Activated gamma-delta T cell treated with anti-CD3 and anti-CD28 coated beads, Interleukin-2, amount 50 U/mL, for 16 hours (primary cell): ENCODE measurements around the gene FAM219A.
"Not testable (repeated sequence)": the region's sequence is repeated elsewhere in the genome, so short reads cannot be mapped to it uniquely, and the experiment has no call there.

Source experiments
- DNase-seq: peaks from one replicate; pipeline ENCODE4 v3.0.0-alpha.2; 2020; ENCODE audit warnings: low read depth

The FAM219A gene

DNA sequence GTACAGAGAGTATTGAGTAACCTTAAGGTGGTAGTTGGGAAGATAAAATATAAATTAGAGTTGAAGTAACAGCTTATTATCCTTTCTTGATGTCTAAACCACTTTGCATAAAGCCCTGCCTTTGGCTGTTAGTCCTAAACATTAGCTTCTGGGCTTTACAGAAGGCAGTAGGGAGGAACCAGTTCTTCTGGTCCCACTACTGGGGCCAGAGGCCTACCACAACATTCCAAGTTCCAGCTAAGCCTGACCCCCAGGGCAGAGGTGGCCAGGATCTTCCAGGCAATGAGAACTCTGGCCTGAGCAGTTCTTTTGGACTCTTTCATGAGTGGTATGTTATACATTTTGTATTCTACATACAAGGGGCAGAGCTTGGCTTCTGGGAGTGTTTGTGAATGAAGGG, 26.3 kb upstream of the FAM219A start:
- DNase-seq, result no peak

DNA sequence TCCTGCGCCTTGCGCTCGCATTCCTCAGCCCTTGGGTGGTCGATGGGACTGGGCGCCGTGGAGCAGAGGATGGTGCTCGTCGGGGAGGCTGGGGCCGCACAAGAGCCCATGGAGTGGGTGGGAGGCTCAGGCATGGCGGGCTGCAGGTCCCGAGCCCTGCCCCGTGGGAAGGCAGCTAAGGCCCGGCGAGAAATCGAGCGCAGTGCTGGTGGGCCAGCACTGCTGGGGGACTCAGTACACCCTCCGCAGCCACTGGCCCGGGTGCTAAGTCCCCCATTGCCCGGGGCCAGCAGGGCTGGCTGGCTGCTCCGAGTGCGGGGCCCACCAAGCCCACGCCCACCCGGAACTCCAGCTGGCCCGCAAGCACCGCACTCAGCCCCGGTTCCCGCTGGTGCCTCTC, 24.4 kb upstream of the FAM219A start:
- not testable (repeated sequence) for DNase-seq

DNA sequence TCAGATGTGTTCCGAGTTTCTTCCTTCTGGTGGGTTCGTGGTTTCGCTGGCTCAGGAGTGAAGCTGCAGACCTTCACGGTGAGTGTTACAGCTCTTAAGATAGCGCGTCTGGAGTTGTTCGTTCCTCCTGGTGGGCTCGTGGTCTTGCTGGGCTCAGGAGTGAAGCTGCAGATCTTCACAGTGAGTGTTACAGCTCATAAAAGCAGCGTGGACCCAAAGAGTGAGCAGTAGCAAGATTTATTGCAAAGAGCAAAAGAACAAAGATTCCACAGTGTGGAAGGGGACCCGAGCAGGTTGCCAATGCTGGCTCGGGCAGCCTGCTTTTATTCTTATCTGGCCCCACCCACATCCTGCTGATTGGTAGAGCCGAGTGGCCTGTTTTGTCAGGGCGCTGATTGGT, 23.2 kb upstream of the FAM219A start:
- DNase-seq, result not testable (repeated sequence)

DNA sequence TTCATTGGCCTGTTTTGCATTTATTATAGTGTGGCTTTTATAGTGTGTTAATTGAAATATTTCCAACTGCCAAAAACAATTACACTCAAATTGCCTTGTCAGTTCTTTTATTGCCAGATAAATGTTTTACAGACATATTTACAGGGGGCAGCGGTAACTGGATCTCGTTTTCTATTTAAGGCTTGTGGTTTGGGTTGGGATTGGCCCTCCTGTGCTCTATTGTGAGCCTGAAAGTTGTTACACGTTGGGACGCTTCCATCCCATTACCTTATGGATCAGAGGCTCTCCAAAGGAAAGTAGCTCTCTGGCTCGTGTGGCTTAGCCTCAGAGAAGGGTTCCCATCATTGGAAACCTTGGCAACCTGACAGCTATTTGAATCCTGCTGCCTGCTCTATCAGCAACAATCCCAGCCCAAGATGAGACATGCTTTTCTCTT, 21.1 kb upstream of the FAM219A start:
- no peak for DNase-seq

DNA sequence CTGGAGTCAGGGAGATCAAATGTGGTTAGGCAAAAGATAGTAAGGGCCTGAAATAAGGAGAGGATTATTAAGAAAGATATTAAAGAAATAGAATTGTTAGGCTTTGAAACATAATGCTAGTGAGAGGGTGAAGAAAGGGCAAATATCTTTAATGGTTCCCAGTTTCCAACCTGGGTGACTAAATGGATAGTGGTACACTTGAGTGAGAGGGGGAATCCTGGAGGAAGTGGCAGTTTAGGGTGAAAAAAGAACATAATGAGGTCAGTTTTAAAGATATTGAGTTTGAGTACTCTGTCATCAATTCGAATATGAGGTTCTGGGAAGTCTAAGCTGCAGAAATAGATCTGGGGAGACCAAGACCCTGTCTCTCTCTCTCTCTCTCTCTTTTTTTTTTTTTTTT, 19.2 kb upstream of the FAM219A start:
- no peak for DNase-seq

DNA sequence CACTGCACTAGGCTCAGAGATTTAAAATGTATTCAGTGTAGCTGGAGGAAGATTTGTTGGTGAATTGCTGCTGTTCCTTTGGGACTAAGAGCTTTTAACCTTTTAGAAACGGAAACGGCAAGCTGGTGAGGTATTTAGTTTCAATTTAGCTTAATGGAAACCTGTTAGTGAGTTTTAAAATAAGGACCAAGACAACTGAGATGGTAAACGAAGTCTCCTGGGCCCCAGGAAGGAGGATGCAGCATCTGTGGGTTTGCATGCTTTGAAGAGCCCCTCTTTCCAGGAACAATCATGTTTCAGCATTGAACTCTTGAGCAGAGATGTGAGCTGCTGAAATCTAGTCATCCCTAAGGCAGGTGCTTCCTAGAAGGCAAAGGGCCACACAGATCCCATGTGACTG, 16.7 kb upstream of the FAM219A start:
- DNase-seq, result no peak

DNA sequence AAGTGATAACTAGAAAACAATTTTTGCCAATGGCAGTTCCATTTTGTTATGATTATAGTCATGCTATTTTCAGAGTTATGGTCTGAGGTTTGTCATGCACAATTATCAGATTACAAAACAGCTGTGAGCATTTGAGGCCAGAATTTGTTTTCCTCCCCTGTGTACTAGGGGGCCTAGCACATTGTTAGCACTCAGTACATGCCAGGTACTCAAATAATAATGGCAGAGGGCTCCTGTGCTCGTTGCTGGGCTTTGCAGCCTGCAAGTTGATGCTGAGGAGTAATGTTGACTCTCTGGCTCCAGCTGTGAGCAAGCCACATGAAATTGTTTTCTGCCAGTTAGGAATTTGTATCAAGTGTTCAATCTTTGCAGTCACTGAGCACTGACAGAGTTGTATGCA, 7.1 kb upstream of the FAM219A start:
- DNase-seq, result no peak

DNA sequence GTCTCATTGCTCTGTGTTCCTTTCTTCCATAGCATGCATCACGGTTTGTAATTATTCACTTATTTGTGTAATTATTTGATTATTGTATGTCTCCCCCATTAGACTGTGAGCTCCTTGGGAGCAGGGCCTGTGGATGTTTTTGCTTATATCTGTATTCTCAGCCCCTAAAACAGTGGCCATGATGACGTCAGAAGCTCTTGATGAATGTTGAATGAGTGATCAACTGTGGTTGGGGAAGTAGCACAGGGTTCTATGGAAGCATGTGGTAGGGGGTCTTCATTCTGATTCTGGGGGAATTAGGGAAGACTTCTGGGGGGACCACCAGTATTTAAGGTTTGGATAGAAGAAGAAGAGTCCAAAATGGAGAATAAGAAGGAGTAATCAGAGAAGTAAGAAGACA, 6.2 kb upstream of the FAM219A start:
- DNase-seq, result no peak

DNA sequence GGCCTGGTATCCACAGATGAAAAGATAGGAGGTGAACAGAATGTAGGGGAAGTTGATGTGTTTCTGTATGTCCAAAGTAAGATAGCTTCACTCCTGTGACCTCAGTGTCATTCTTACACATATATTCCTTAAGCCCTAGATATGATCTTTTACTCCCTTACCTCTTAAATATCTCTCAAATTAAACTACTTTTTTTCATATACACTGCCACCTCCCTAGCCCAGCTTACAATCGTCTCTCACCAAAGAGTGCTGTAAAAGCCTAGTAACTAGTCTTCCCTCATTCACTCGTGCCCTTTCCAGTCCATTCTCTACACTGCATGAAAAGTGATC, 5.5 kb upstream of the FAM219A start:
- no peak for DNase-seq

DNA sequence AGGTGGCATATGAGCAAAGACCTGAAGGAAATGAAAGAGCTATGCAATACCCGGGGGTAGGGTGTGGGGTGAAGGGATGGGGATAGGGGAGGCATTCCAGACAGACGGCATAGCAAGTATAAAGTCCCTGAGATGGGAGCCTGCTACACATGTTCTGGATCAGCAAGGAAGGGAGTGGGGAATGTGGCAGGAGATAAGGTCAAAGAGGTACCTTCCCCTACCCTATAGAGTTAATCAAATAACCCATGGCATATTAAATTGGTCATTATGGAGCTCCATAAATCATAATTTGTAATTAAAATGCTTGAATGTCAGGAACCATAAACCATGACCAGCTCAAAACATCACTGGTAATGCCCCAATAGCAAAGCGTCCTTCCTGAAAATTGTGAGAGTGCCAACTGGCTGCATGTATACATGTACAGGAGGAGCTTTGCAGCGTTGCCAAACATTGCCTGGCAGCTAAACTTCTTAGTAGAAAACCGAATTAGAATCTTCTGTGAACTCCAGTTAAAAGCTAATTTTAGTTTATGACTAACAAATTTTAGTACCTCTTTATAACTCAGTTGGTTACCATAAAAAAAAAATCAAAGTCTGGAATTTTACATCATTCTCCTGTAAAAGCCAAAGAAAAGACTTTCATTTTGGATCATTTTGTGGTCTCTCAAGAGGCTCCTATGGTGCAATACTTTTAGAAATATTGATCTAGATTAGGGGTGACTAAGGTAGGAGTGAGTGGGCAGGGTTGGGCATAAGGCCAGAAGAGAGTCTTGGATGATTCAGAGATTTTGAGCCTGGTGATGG, 4.9 kb upstream of the FAM219A start:
- DNase-seq, result no peak

DNA sequence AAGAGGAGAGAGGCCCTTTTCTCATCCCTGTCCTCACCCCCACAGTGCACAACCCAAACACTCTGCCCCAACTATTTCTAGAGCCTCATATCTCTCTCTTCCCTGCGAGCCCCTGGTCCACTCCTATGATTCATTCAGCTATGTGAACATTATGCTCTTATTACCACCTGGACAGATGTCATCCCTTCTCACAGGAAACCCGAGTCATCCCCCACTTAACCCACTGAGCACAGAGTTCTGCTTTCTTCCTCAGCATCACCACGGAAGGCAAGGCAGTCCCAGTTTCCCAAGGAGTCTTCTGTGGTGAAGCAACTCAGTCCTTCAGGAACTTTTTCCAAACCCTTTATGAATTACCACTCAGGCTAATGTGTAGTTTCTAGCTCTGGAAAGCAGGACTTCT, 1.6 kb upstream of the FAM219A start:
- DNase-seq, result no peak

DNA sequence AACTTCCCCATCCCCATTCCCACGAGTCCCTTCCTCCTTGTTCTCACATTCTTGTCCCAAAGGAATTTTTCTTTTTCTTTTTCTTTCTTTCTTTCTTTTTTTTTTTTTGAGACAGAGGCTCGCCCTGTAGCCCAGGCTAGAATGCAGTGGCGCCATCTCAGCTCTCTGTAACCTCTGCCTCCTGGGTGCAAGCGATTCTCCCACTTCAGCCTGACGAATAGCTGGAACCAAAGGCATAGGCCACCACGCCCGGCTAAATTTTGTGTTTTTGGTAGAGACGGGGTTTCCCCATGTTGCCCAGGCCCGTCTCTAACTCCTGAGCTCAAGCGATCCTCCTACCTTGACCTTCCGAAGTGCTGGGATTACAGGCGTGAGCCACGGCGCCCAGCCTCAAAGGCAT, 986 bp upstream of the FAM219A start:
- DNase-seq, result no peak

DNA sequence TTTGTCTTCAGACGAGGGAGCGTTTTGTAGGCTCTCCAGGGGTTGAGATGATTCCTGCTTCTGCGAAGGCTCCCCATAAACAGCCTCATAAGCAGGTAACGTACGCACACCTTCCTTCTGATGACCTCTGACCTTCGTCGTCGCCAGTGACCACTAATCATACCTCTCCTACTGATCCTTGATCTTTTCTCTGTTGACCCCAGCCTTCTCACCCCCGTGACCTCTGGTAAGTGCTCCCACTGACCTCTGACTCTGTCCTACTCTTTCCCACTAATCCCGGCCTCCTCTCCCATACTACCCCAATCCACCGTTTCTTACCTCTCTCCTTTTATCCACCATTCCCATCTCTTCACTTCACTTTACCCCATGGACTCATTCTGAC, 580 bp upstream of the FAM219A start:
- DNase-seq, result no peak

DNA sequence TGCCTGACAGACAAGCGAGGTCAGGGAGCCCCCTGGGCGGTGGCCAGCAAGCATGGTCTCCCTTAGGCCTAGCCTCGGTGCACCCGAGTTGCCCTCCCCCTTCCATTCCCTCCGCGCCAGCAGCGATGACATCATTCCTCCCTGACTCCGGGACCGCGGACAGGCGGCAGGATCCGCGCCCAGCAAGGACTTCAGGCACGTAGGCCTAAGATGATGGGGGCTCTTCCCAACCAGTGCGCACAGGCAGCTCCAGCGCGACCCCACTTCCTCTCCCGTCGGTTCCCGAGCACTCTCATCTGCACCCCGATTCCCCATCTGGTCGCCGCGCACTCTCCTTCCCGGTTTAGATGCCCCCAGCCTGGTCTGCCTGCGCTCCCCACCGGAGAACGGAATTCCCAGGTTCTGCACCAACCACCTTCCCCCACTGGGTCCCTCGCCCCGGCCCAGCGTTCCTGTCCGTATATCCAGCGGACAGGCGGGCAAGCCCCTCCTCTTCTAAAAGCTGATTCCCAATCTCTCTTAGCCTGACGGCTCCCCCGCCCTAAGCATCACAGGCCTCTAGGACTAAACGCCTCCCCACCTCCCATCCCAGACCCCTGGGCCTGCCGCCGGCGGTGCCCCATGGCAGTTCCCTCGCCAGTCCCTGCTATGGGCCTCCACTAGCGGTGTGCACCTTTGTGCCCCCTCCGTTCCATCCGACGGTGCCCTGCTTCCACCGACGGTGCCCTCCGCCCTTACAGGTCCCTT, 931 bp downstream of the FAM219A start:
- DNase-seq, result no peak

DNA sequence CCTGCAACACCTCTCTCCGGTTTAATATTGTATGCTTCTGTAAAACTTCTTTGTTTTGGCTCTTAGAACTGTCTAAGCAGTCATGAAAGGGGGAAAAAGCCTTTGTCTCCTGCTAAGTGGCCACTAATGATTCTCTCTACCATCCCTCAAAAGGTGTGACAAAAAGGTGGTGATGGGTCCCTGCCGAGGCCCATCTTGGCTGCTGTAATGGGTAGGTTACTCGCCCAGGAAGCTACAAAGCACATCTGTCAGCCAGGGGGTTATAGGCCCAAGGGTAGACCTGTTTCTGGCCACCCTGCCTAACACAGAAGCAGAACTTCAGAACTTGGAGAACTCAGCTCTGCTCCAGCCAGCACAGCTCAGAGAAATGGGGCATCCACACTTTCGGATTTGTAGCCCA, 1.6 kb downstream of the FAM219A start:
- DNase-seq, result no peak

DNA sequence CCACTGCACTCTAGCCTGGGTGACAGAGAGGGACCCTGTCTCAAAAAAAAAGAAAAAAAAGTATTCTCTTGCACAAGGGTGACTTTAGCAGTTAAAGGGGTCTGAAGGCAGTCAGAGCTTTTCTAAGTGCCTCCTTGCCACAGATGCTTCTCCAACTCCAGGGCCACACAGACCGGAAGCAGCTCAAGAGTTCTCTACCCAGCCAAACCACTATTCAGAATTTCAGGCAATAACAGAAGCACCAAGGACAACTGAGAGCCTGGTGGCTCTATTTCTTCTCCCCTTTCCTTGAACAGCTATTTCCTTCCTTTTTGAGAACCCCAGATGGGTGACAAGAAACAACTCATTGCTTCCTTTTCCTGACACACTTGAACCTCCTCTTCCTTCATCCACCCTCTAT, 2.2 kb downstream of the FAM219A start:
- no peak for DNase-seq

DNA sequence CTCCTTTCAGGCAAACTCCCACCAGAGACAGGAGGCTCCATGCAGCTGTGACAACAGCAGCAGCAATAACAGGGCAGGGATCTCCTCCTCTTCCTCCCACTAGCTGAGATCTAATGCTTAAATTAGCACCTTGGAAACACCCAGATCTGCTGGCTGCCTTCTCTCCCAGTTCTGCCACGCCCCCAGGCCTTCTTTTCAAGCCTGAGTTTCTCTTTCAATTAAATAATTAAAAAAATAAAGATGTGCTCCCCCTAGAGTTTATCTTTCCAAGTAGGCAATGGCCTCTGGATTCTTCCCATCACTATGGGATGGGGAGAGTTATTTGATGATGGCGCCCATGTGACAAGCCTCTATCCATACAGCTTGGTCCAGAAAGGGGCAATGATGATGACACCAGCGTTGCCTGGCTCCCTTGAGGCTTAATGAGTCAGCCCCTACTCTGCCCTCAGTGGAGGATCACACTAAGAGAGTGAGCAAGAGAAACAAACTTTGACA, 3.8 kb downstream of the FAM219A start:
- DNase-seq, result no peak

DNA sequence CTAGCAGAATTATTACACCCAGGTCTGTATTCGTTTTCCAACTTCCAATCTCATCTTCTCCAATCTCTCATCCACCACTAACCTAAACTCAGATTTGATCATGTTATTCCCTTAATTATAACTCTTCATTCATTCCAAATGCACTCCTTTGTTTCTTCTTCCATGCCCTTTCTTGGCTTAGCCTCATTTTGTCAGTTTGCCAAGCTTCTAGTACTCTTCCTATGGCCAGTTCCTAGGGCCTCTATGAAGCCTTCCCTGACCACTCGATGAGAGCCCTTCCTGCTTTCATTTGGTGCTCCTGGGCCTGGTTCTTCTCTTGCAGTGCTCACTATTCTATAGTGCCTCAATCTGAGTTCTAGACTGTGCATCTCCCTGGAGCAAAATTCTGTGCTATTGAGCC, 5.8 kb downstream of the FAM219A start:
- no peak for DNase-seq

DNA sequence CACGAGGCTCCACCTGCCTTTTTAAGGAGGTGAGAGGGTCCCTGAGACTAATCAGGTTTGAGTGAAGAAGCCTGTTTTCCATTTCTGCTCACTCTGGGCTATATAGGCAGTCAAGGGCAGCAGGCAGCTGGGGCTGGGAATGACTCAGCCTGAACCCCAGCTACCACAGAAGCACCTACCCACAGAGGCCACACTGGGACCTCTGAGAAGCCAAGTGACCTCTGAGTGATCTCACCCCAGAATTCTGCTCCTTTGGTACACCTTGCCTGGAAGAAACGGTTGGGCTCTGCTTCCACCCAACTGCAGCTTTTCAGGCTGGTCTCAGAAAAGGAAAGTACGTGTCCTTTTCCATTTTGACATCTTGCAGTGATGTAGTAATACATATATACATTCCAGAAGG, 6.8 kb downstream of the FAM219A start:
- DNase-seq, result no peak

DNA sequence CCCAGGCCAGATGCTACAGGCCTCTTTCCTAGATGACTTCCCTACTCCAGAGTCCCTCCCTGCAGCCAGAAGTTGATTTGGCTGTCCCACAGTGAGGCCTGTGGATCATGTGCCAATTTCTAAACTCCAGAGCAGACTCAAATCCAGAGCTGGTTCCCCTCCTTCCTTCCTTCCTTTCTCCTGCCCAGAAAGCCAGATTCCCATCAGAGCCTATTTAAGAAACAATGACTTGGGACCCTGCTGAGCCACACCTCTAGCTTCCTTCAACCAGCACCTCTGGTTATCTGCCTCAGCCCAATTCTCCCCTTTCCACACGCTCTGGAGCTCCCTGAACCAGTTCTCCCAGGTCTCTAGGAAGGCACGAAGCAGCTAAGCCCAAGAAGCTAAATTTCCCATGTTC, 7.2 kb downstream of the FAM219A start:
- DNase-seq, result no peak

DNA sequence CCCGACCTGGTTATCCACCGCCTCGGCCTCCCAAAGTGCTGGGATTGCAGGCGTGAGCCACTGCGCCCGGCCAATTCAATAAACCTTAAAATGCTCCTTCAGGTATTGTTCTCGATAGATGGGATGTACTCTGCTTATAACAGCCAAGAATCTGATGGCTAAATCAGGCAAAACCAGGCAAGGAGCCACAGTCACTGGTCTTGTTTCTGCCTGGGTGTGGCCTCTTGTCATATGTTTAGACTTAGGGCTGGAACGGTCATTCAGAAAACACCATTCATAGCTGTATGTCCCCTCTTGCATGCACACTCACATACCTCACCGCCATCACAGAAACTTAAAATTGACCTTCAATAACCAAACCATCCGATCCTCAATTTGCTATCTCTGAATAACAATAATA, 7.7 kb downstream of the FAM219A start:
- DNase-seq, result no peak

DNA sequence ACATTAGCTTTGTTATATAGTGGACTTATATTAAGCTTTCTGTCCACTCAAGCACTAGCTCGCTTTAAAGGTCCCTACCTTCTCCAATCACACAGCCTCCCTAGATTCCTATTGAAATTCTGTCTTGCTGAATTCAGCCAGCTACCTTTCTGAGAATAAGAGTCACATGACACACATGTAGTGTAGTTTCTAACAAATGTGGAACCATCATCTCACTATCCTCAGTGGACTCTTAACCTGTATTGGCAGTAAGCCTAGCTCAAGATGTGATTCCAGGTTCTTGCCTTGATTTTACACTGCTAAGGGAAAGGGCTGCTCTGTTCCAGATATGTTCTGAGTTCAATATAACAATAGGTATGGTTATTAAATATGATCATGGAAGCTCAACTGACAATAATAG, 11.4 kb downstream of the FAM219A start:
- DNase-seq, result no peak

DNA sequence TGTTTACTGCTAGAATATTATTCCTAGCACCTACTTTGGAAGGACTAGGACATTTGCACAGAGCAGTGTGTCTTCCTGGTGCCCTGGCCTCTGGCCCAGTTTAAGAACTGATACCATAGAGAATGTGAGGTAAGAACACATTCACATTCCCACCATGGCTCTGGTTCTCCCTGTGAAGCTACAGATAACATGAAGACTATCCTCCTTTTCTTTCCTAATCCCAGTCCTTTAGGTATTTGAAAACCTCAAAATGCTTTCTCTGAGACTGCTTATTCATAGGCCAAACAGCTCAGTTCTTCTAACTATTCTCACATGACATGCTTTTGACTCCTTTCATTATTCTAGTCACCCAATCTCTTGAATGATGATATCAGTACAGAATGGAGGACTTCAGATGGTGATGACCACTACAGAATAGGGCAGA, 11.9 kb downstream of the FAM219A start:
- DNase-seq, result no peak

DNA sequence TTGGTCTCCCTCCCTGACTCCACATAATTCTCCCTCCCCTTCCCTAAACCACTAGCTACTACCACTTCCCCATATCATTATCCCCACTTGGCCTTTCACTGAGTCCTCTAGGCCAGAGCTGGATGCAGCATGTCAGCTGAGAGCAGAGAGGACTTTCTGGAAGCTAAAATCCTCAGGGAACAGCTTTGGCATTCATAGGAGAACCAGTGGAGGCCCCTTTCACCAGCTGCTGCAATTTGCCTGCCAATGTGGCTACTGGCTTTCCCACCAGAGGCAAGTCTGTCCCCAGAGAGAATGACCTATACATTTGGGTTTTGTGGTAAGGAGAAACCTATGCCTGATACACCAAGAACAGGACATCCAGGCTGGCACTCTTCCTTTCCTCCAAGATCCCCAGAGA, 14.4 kb downstream of the FAM219A start:
- DNase-seq, result no peak
